GM12878 (cell line): ENCODE data around the gene STAT5B. TPM values are rescaled to one million over a fixed set of nuclear protein-coding genes. Genes with fewer than 3 reads are reported as not detected.
"Not testable (repeated sequence)": the region's sequence is repeated elsewhere in the genome, so short reads cannot be mapped to it uniquely, and the experiment has no call there.

Source experiments
- ATAC-seq: fragments of 200-7000 bp; cut with Tn5 transposase; 3 replicates; pipeline ENCODE4 v1.9.1; 2020; ENCODE audit warnings: mild to moderate bottlenecking, moderate library complexity
- BruUV-seq: library from RNA; stranded (reverse); fragments of 400-500 nt; replicated peaks from 2 replicates; lab custom pipeline; 2021; lab: Mats Ljungman, UMichigan
- CTCF ChIA-PET: fragments of 300-600 bp; sonication (Branson Sonifier 250); formaldehyde crosslinking; extraction: SDS; loops from one replicate; lab custom pipeline; 2021; ENCODE audit warnings: inconsistent platforms; lab: Yijun Ruan, JAX
- POLR2A ChIA-PET: fragments of 350-600 bp; formaldehyde crosslinking; extraction: SDS; loops from one replicate; lab custom pipeline; 2021; ENCODE audit warnings: inconsistent platforms; lab: Charles Lee
- RAD21 ChIA-PET: fragments of 300-600 bp; sonication (Branson Sonifier 250); formaldehyde crosslinking; loops from one replicate; lab custom pipeline; 2023; ENCODE audit warnings: antibody characterized with exemption; ENCODE audit not compliant: unreplicated experiment; lab: Charles Lee
- SMC1A ChIA-PET: fragments of 300-600 bp; sonication (Branson Sonifier 250); formaldehyde crosslinking; loops from one replicate; lab custom pipeline; 2023; ENCODE audit not compliant: unreplicated experiment, uncharacterized antibody; lab: Charles Lee
- DNase-seq: peaks from one replicate; pipeline ENCODE4 v3.0.0-alpha.2; 2011; ENCODE audit warnings: low read depth, low spot score
- FAIRE-seq: peaks from 3 replicates; lab custom pipeline; 2011; peaks lifted over from hg19 to GRCh38; lab: Jason Lieb, UNC
- H2AFZ ChIP-seq: 2 replicates; pipeline ENCODE4 v1.6.0; 2011; ENCODE audit warnings: low read depth, low read length, control low read depth; ENCODE audit not compliant: control insufficient read depth
- H3K27ac ChIP-seq: 2 replicates; pipeline ENCODE4 v1.5.1; 2011; ENCODE audit warnings: control low read depth; ENCODE audit not compliant: control insufficient read depth, insufficient read depth
- H3K27me3 ChIP-seq, 2 experiments: replicated peaks in 1 of 2; 2 replicates each; pipeline versions ENCODE4 v1.6.0 to v1.6.1; 2011; ENCODE audit warnings: low read length in 1 of 2; ENCODE audit not compliant: control insufficient read depth in 2 of 2, insufficient read depth in 2 of 2
- H3K36me3 ChIP-seq, 2 experiments: 2 replicates each; pipeline ENCODE4 v1.5.1; 2011; ENCODE audit warnings: low read length in 1 of 2; ENCODE audit not compliant: control insufficient read depth in 2 of 2, insufficient read depth in 2 of 2
- H3K4me1 ChIP-seq: 2 replicates; pipeline ENCODE4 v1.6.1; 2011; ENCODE audit warnings: mild to moderate bottlenecking, low read length, moderate library complexity, mixed read lengths; ENCODE audit not compliant: control insufficient read depth, insufficient read depth
- H3K4me2 ChIP-seq: 2 replicates; pipeline ENCODE4 v1.6.0; 2011; ENCODE audit warnings: control low read depth; ENCODE audit not compliant: control insufficient read depth, insufficient read depth
- H3K4me3 ChIP-seq: fragments of 200-600 bp; sonication (generic); 2 replicates; pipeline ENCODE4 v1.5.1; 2016
- H3K79me2 ChIP-seq: 2 replicates; pipeline ENCODE4 v1.6.0; 2011; ENCODE audit warnings: low read length; ENCODE audit not compliant: control insufficient read depth, insufficient read depth
- H3K9ac ChIP-seq: 2 replicates; pipeline ENCODE4 v1.8.0; 2011; ENCODE audit warnings: low read length, control low read depth, mixed read lengths; ENCODE audit not compliant: control insufficient read depth, insufficient read depth
- H3K9me3 ChIP-seq: replicated peaks from 3 replicates; pipeline ENCODE4 v1.5.1; 2011; ENCODE audit warnings: mild to moderate bottlenecking, low read length; ENCODE audit not compliant: control insufficient read depth, insufficient read depth
- H4K20me1 ChIP-seq: 2 replicates; pipeline ENCODE4 v1.6.0; 2011; ENCODE audit not compliant: control insufficient read depth, insufficient read depth
- EP300 ChIP-seq, 2 experiments: fragments of 150-350 bp in 1 of 2; IDR thresholded peaks; 2 replicates each; pipeline ENCODE4 v1.6.1; 2011 to 2012; ENCODE audit warnings: low read depth in 2 of 2, low read length in 2 of 2, borderline replicate concordance in 1 of 2, improper control_type of control experiment in 1 of 2, inconsistent platforms in 1 of 2; ENCODE audit not compliant: control insufficient read depth in 1 of 2
- IRF4 ChIP-seq: IDR thresholded peaks from 2 replicates; pipeline ENCODE4 v1.6.1; 2011; ENCODE audit warnings: low read depth, low read length
- KLF5 ChIP-seq: fragments of 450-650 bp; IDR thresholded peaks from 2 replicates; pipeline ENCODE4 v1.6.1; 2014; ENCODE audit warnings: mild to moderate bottlenecking; ENCODE audit not compliant: partially characterized antibody
- MTA2 ChIP-seq: fragments of 450-650 bp; IDR thresholded peaks from 2 replicates; pipeline ENCODE4 v1.6.1; 2016; ENCODE audit warnings: low read depth, mild to moderate bottlenecking, moderate library complexity
- NBN ChIP-seq: fragments of 450-650 bp; IDR thresholded peaks from 2 replicates; pipeline ENCODE4 v1.6.1; 2016
- NFXL1 ChIP-seq: fragments of 450-650 bp; IDR thresholded peaks from 2 replicates; pipeline ENCODE4 v1.6.1; 2017; ENCODE audit warnings: antibody characterized with exemption, mild to moderate bottlenecking, borderline replicate concordance
- PAX8 ChIP-seq: fragments of 450-650 bp; IDR thresholded peaks from 2 replicates; pipeline ENCODE4 v1.6.1; 2017; ENCODE audit warnings: mild to moderate bottlenecking, moderate library complexity
- POLR2A ChIP-seq: IDR thresholded peaks from 2 replicates; pipeline ENCODE4 v1.6.1; 2011; ENCODE audit warnings: low read depth, mild to moderate bottlenecking, low read length
- POU2F2 ChIP-seq: IDR thresholded peaks from 3 replicates; pipeline ENCODE4 v1.6.1; 2011; ENCODE audit warnings: low read depth, mild to moderate bottlenecking, low read length, borderline replicate concordance
- TAF1 ChIP-seq: IDR thresholded peaks from 2 replicates; pipeline ENCODE4 v1.6.1; 2011; ENCODE audit warnings: mild to moderate bottlenecking, low read depth, low read length, borderline replicate concordance
- WGBS: methylation state at CpG from one replicate; pipeline ENCODE4 v1.1.6; 2016; ENCODE audit warnings: low lambda C conversion rate; ENCODE audit not compliant: insufficient replicate concordance, insufficient coverage; ENCODE audit errors: missing lambda C conversion rate; 5-methylcytosine and 5-hydroxymethylcytosine counted together
- in situ Hi-C: fragments of 300-500 bp; cut with MboI; formaldehyde crosslinking; loops from 9 replicates; pipeline ENCODE4 v1.14.3; 2018; ENCODE audit warnings: mixed read lengths
- intact Hi-C: fragments of 100-400 bp; cut with micrococcal nuclease; formaldehyde crosslinking; loops from one replicate; pipeline ENCODE4 v1.14.2; 2022; ENCODE audit not compliant: unreplicated experiment
- polyA plus RNA-seq, 11 experiments: library from polyadenylated mRNA; depleted of rRNA in 4 of 11; unstranded in 6 of 11; stranded (reverse) in 5 of 11; fragments of >200 nt; fragmentation: Nextera tagmentation in 4 of 11; fragmentation: Illumina TruSeq in 1 of 11; extraction: Ambion mirVana in 4 of 11; extraction: Trizol in 1 of 11; gene quantifications; 1 replicate in 1 of 11; 2 replicates in 10 of 11; pipeline versions ENCODE4 v1.2.1 to v1.2.3, GENCODE V29; 2011 to 2016; ENCODE audit warnings: inconsistent platforms in 2 of 11, missing spikeins in 2 of 11, low read depth in 1 of 11
- total RNA-seq, 4 experiments: library from RNA; depleted of rRNA in 3 of 4; stranded (reverse); fragments of >200 nt in 3 of 4; fragmentation: Illumina TruSeq in 1 of 4; extraction: Trizol in 1 of 4; gene quantifications; 2 replicates each; pipeline versions ENCODE4 v1.2.1 to v1.2.3, GENCODE V29; 2013 to 2021
- TF ChIP-seq, protein P1 (sequence below): fragments of 450-650 bp; IDR thresholded peaks from 2 replicates; pipeline ENCODE4 v1.6.1; 2017; ENCODE audit warnings: mild to moderate bottlenecking
- TF ChIP-seq, protein P2 (sequence below): fragments of 450-650 bp; formaldehyde crosslinking; IDR thresholded peaks from 2 replicates; pipeline ENCODE4 v1.4.0; 2022; ENCODE audit warnings: mild to moderate bottlenecking, moderate library complexity

The STAT5B gene
- total and polyA plus RNA-seq, 10 of the 15 experiments (the other 5 are each of a cell fraction or from before 2014, with no cell fraction given), result 11.0 to 69.6 (median 46.7) TPM

- BruUV-seq, DNase-seq, ATAC-seq, H3K27ac ChIP-seq, H3K9ac ChIP-seq, H3K9me3 ChIP-seq, H3K27me3 ChIP-seq, H3K4me2 ChIP-seq, H3K4me1 ChIP-seq, FAIRE-seq, intact Hi-C loops, H3K4me3 ChIP-seq, H3K36me3 ChIP-seq, in situ Hi-C loops, H2AFZ ChIP-seq, H4K20me1 ChIP-seq, CTCF ChIA-PET: not testable (repeated sequence)
- ChIA-PET SMC1A (interaction anchor here (1.4 kb wide), 1 partner anchor 22 kb away, joined by 4 read pairs; no protein-coding TSS in a partner anchor), RAD21 (interaction anchor here (0.9 kb wide), 1 partner anchor 22 kb away, joined by 3 read pairs; no protein-coding TSS in a partner anchor), POLR2A (interaction anchor here (0.7 to 1.1 kb wide), 3 partner anchors 50 to 69 kb away, joined by 3 to 7 read pairs (median 7); no protein-coding TSS in a partner anchor)
- peaks cover 22% of the 10 kb centered on the region for H3K79me2 ChIP-seq
- WGBS, result 100% methylated on average over 2 of the region's 3 CpGs
These were observed 32.1 kb downstream of the STAT5B start for GRCh38 chr17:42244116-42244515.

GRCh38 chr17:42243493-42243982 lies 32.7 kb downstream of the STAT5B start:
- in situ Hi-C loops, result no loop called here
- Histone ChIP-seq H3K9ac (no peak overlapping the region), H3K4me2 (no peak overlapping the region), H2AFZ (no peak overlapping the region), H4K20me1 (no peaks in the 10 kb centered on the region), H3K4me1 (peaks cover 3% of the 10 kb centered on the region; the same call in 1 of the 2 replicates), H3K9me3 (no peaks in the 10 kb centered on the region), H3K79me2 (peaks cover 18% of the 10 kb centered on the region), H3K27ac (no peak overlapping the region), H3K27me3 (no peaks in the 10 kb centered on the region), H3K4me3 (no peak overlapping the region), H3K36me3 (no peaks in the 10 kb centered on the region)
- ChIA-PET CTCF (no interaction called here), POLR2A (interaction anchor here (0.7 to 1.1 kb wide), 3 partner anchors 27 to 70 kb away, joined by 3 to 7 read pairs (median 3); no protein-coding TSS in a partner anchor), SMC1A (interaction anchor here (0.6 to 1.4 kb wide), 2 partner anchors 12 to 21 kb away, joined by 3 to 4 read pairs; no protein-coding TSS in a partner anchor), RAD21 (no interaction called here)
- DNase-seq, result no peak
- intact Hi-C loops, result no loop called here
- FAIRE-seq, result no peak
- ATAC-seq, result no peak
- BruUV-seq, result no TSS peak
- WGBS, result 78% methylated on average over 5 of the region's 5 CpGs
- no peak for TF ChIP-seq POLR2A
- no peak for TF ChIP-seq MTA2
- TF ChIP-seq POU2F2, result no peak
- TF ChIP-seq, protein P1, sequence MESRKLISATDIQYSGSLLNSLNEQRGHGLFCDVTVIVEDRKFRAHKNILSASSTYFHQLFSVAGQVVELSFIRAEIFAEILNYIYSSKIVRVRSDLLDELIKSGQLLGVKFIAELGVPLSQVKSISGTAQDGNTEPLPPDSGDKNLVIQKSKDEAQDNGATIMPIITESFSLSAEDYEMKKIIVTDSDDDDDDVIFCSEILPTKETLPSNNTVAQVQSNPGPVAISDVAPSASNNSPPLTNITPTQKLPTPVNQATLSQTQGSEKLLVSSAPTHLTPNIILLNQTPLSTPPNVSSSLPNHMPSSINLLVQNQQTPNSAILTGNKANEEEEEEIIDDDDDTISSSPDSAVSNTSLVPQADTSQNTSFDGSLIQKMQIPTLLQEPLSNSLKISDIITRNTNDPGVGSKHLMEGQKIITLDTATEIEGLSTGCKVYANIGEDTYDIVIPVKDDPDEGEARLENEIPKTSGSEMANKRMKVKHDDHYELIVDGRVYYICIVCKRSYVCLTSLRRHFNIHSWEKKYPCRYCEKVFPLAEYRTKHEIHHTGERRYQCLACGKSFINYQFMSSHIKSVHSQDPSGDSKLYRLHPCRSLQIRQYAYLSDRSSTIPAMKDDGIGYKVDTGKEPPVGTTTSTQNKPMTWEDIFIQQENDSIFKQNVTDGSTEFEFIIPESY, result no peak
- no peak for TF ChIP-seq PAX8
- no peak for TF ChIP-seq NBN
- no peak for TF ChIP-seq IRF4
- no peak for TF ChIP-seq KLF5
- no peak for TF ChIP-seq TAF1
- TF ChIP-seq, protein P2, sequence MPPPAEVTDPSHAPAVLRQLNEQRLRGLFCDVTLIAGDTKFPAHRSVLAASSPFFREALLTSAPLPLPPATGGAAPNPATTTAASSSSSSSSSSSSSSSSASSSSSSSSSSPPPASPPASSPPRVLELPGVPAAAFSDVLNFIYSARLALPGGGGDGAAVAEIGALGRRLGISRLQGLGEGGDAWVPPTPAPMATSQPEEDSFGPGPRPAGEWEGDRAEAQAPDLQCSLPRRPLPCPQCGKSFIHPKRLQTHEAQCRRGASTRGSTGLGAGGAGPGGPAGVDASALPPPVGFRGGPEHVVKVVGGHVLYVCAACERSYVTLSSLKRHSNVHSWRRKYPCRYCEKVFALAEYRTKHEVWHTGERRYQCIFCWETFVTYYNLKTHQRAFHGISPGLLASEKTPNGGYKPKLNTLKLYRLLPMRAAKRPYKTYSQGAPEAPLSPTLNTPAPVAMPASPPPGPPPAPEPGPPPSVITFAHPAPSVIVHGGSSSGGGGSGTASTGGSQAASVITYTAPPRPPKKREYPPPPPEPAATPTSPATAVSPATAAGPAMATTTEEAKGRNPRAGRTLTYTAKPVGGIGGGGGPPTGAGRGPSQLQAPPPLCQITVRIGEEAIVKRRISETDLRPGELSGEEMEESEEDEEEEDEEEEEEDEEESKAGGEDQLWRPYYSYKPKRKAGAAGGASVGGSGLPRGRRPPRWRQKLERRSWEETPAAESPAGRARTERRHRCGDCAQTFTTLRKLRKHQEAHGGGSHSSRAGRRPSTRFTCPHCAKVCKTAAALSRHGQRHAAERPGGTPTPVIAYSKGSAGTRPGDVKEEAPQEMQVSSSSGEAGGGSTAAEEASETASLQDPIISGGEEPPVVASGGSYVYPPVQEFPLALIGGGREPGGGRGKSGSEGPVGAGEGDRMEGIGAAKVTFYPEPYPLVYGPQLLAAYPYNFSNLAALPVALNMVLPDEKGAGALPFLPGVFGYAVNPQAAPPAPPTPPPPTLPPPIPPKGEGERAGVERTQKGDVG (CRISPR knock-in tag), result no peak
- no peak for TF ChIP-seq NFXL1
- TF ChIP-seq EP300 (IDR thresholded peaks at IDR 0.05; ENCODE audit: borderline replicate concordance in 1 of 2, control insufficient read depth in 1 of 2, low read depth in 2 of 2, low read length in 2 of 2), result no peak
